CD4-positive, alpha-beta T cell (primary cell): ENCODE data around the gene CACNA2D3. TPM values are rescaled to one million over a fixed set of nuclear protein-coding genes. Genes with fewer than 3 reads are reported as not detected.

ENCODE experiments used
- ATAC-seq: fragments of 200-7000 bp; cut with Tn5 transposase; one replicate; pipeline ENCODE4 v1.10.0; 2022; ENCODE audit warnings: mild to moderate bottlenecking; ENCODE audit not compliant: poor library complexity
- CTCF ChIA-PET: fragments of 350-600 bp; sonication (Branson Sonifier 250); formaldehyde crosslinking; loops from one replicate; lab custom pipeline; 2021; ENCODE audit warnings: antibody characterized with exemption, inconsistent platforms; lab: Charles Lee
- POLR2A ChIA-PET: fragments of 350-600 bp; sonication (Branson Sonifier 250); formaldehyde crosslinking; loops from one replicate; lab custom pipeline; 2021; ENCODE audit warnings: antibody characterized with exemption, inconsistent platforms; lab: Charles Lee
- DNase-seq, 14 experiments: peaks; one replicate each; pipeline ENCODE4 v3.0.0-alpha.2; 2013 to 2020; ENCODE audit warnings: mixed read lengths in 2 of 14
- H3K27ac ChIP-seq, 2 donors: one replicate each; pipeline versions ENCODE4 v1.5.1 to v1.7.0; 2013; ENCODE audit warnings: low read length in 2 of 2, low read depth in 1 of 2, mild to moderate bottlenecking in 1 of 2
- H3K27me3 ChIP-seq, 2 experiments: 1 replicate in 1 of 2; 2 replicates in 1 of 2; pipeline versions ENCODE4 v1.6.1 to v1.7.0; 2013; ENCODE audit warnings: low read length in 2 of 2, control low read depth in 1 of 2, mild to moderate bottlenecking in 1 of 2, moderate library complexity in 1 of 2; ENCODE audit not compliant: insufficient read depth in 2 of 2, control insufficient read depth in 1 of 2
- H3K36me3 ChIP-seq: one replicate; pipeline ENCODE4 v1.6.1; 2013; ENCODE audit warnings: low read length, control low read depth; ENCODE audit not compliant: insufficient read depth
- H3K4me1 ChIP-seq: one replicate; pipeline ENCODE4 v1.6.1; 2013; ENCODE audit warnings: low read length, control low read depth; ENCODE audit not compliant: insufficient read depth
- H3K4me3 ChIP-seq: one replicate; pipeline ENCODE4 v1.5.1; 2013; ENCODE audit warnings: mild to moderate bottlenecking, low read length, moderate library complexity
- H3K9me3 ChIP-seq, 2 experiments: 1 replicate in 1 of 2; 2 replicates in 1 of 2; pipeline versions ENCODE4 v1.6.1 to v1.7.0; 2013; ENCODE audit warnings: low read length in 2 of 2, mild to moderate bottlenecking in 2 of 2, control low read depth in 1 of 2, moderate library complexity in 1 of 2; ENCODE audit not compliant: control insufficient read depth in 1 of 2, insufficient read depth in 1 of 2
- H3K27ac Mint-ChIP-seq: one replicate; pipeline ENCODE4 v1.8.0; 2020; ENCODE audit warnings: mixed read lengths
- H3K27me3 Mint-ChIP-seq: one replicate; pipeline ENCODE4 v1.8.0; 2021; ENCODE audit warnings: mixed read lengths
- H3K36me3 Mint-ChIP-seq: one replicate; pipeline ENCODE4 v1.8.0; 2021; ENCODE audit warnings: low read depth, mixed read lengths
- H3K4me1 Mint-ChIP-seq: one replicate; pipeline ENCODE4 v1.8.0; 2021; ENCODE audit warnings: low read depth, mixed read lengths
- H3K4me3 Mint-ChIP-seq: one replicate; pipeline ENCODE4 v1.8.0; 2020; ENCODE audit warnings: mild to moderate bottlenecking, mixed read lengths
- H3K9me3 Mint-ChIP-seq: one replicate; pipeline ENCODE4 v1.8.0; 2020; ENCODE audit warnings: mixed read lengths
- intact Hi-C, 2 experiments: fragments of 100-400 bp; cut with DNase I in 1 of 2; cut with micrococcal nuclease in 1 of 2; formaldehyde crosslinking; loops; one replicate each; pipeline versions ENCODE4 v1.15.1 to v1.9.0; 2023 to 2025; cut with DNase I, micrococcal nuclease
- total RNA-seq, 174 experiments: library from RNA in 2 of 174; stranded (reverse) in 2 of 174; gene quantifications; one replicate each; pipeline ENCODE4 v1.2.3 and lab custom pipeline; 2021 to 2026
- TF ChIP-seq, protein P1 (sequence below): fragments of 200-600 bp; IDR thresholded peaks from one replicate; pipeline ENCODE4 v1.8.0; 2022; ENCODE audit warnings: antibody characterized with exemption, mild to moderate bottlenecking

Gene CACNA2D3
- total RNA-seq, 2 experiments from 2014 or later, result 0.08 TPM; not detected in 1

DNA sequence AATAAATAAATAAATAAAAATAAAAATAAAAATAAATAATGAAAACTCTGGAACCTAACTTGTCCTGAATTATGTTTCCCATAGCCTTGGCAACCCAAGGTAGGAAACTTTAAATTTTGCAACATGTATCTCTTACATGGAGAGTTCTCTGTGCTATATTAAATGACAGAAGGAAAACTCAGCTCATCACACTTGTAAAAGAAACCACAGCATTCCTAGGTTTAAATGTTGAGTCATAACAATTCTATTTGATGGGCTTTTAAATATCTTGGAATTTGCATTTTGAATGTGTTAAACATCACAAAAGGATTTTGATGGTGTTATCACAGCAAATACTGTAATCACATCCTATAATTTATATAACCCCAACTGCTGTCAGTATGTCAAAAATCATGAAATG is 661.3 kb downstream of the CACNA2D3 start:
- DNase-seq (no peak), ATAC-seq (no peak)
- H3K4me3 ChIP-seq, result no peak overlapping the region
- Mint-ChIP-seq H3K27me3 (no peaks in the 10 kb centered on the region), H3K9me3 (no peaks in the 10 kb centered on the region), H3K36me3 (no peaks in the 10 kb centered on the region), H3K4me3 (no peak overlapping the region), H3K4me1 (no peaks in the 10 kb centered on the region), H3K27ac (no peak overlapping the region)
- H3K27ac ChIP-seq, result no peak overlapping the region
- H3K9me3 ChIP-seq, result peaks cover 0 to 3% of the 10 kb centered on the region in 2 experiments
- POLR2A ChIA-PET, result no interaction called here
- CTCF ChIA-PET, result no interaction called here
- no peaks in the 10 kb centered on the region for H3K4me1 ChIP-seq
- intact Hi-C loops, result no loop called here
- no peaks in the 10 kb centered on the region for H3K36me3 ChIP-seq
- no peaks in the 10 kb centered on the region for H3K27me3 ChIP-seq
- TF ChIP-seq, protein P1, sequence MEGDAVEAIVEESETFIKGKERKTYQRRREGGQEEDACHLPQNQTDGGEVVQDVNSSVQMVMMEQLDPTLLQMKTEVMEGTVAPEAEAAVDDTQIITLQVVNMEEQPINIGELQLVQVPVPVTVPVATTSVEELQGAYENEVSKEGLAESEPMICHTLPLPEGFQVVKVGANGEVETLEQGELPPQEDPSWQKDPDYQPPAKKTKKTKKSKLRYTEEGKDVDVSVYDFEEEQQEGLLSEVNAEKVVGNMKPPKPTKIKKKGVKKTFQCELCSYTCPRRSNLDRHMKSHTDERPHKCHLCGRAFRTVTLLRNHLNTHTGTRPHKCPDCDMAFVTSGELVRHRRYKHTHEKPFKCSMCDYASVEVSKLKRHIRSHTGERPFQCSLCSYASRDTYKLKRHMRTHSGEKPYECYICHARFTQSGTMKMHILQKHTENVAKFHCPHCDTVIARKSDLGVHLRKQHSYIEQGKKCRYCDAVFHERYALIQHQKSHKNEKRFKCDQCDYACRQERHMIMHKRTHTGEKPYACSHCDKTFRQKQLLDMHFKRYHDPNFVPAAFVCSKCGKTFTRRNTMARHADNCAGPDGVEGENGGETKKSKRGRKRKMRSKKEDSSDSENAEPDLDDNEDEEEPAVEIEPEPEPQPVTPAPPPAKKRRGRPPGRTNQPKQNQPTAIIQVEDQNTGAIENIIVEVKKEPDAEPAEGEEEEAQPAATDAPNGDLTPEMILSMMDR, result no peak

DNA sequence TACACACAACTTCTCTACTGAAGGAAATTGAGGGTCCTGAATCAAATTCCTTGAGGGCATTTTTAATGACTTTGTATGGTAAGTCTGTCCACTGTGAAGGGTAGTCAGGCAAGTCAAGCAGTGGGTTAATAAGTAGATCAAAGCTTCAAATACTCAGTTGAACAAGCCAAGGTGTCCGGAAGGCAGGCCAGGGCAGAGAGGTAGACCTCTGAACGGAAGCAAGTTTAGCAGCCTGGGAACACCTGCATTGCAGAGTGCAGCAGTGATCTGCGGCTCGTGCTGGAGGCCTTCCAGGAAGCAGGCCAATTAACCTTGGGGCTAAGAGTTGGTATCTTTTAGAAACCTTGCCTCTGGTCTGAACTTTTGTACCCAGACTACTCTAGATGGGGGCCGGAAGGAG is 661.7 kb downstream of the CACNA2D3 start:
- intact Hi-C loops, result no loop called here
- no peaks in the 10 kb centered on the region for H3K4me1 ChIP-seq
- CTCF ChIA-PET, result no interaction called here
- POLR2A ChIA-PET, result no interaction called here
- H3K4me3 ChIP-seq, result no peak overlapping the region
- no peaks in the 10 kb centered on the region for H3K36me3 Mint-ChIP-seq
- no peaks in the 10 kb centered on the region for H3K36me3 ChIP-seq
- TF ChIP-seq, protein P1, result no peak
- no peaks in the 10 kb centered on the region for H3K4me1 Mint-ChIP-seq
- H3K4me3 Mint-ChIP-seq, result no peak overlapping the region
- no peak overlapping the region for H3K27ac Mint-ChIP-seq
- DNase-seq, result no peak
- H3K27me3 Mint-ChIP-seq, result no peaks in the 10 kb centered on the region
- H3K9me3 Mint-ChIP-seq, result no peaks in the 10 kb centered on the region
- H3K27ac ChIP-seq, result no peak overlapping the region
- no peak for ATAC-seq
- no peaks in the 10 kb centered on the region for H3K27me3 ChIP-seq
- H3K9me3 ChIP-seq, result peaks cover 0 to 3% of the 10 kb centered on the region in 2 experiments

DNA sequence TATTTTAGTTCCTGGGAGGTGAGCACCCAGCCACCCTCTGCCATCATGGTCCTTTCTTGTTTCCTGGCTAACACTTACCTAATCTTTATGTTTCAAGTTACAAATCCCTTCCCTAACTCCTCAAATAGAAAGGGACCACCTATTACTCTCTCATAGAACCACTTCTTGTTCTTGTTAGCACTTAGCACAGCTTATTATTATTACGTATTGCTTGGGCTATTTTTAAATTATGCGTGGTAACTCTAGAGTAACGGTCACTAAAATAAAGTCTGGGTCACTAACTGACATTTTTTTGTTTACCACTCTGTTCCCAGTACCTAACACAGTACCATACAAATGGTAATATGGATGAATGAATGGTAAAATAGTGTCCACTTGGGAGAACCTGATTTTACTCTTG is 663.6 kb downstream of the CACNA2D3 start:
- ChIA-PET CTCF (no interaction called here), POLR2A (no interaction called here)
- no peak overlapping the region for H3K4me3 Mint-ChIP-seq
- no peaks in the 10 kb centered on the region for H3K27me3 Mint-ChIP-seq
- no peaks in the 10 kb centered on the region for H3K36me3 Mint-ChIP-seq
- no peak overlapping the region for H3K27ac Mint-ChIP-seq
- TF ChIP-seq, protein P1, result no peak
- intact Hi-C loops, result no loop called here
- no peaks in the 10 kb centered on the region for H3K4me1 ChIP-seq
- H3K9me3 Mint-ChIP-seq, result no peaks in the 10 kb centered on the region
- no peaks in the 10 kb centered on the region for H3K36me3 ChIP-seq
- no peaks in the 10 kb centered on the region for H3K4me1 Mint-ChIP-seq
- H3K9me3 ChIP-seq, result peaks cover 0 to 3% of the 10 kb centered on the region in 2 experiments
- H3K27me3 ChIP-seq, result no peaks in the 10 kb centered on the region
- ATAC-seq, result no peak
- no peak overlapping the region for H3K27ac ChIP-seq
- no peak for DNase-seq
- no peak overlapping the region for H3K4me3 ChIP-seq
